PFSK-1 (cell line): ENCODE data around the gene NCOA1.

Source experiments
- FOXP2 ChIP-seq: optimal IDR thresholded peaks from 2 replicates; pipeline ENCODE3; 2011; ENCODE audit warnings: borderline replicate concordance, control low read depth, inconsistent platforms; ENCODE audit not compliant: insufficient read depth; ENCODE audit errors: extremely low read length, extremely low read depth
- POLR2AphosphoS5 ChIP-seq: IDR thresholded peaks from 2 replicates; pipeline ENCODE4 v1.6.1; 2012; ENCODE audit warnings: low read depth, mild to moderate bottlenecking, control low read depth, low read length, moderate library complexity
- REST ChIP-seq, 2 experiments: IDR thresholded peaks; 2 replicates each; pipeline versions ENCODE4 v1.6.1 to v1.8.0; 2011 to 2012; ENCODE audit warnings: low read depth in 2 of 2, low read length in 2 of 2, control low read depth in 1 of 2, inconsistent platforms in 1 of 2, mild to moderate bottlenecking in 1 of 2, moderate library complexity in 1 of 2; ENCODE audit not compliant: insufficient read depth in 1 of 2
- SIN3A ChIP-seq: IDR thresholded peaks from 2 replicates; pipeline ENCODE4 v1.6.1; 2012; ENCODE audit warnings: mild to moderate bottlenecking, low read length, moderate library complexity, borderline replicate concordance; ENCODE audit not compliant: insufficient read depth
- TAF1 ChIP-seq: IDR thresholded peaks from 2 replicates; pipeline ENCODE4 v1.6.1; 2012; ENCODE audit warnings: low read length, control low read depth, borderline replicate concordance; ENCODE audit not compliant: insufficient read depth

The NCOA1 gene

DNA sequence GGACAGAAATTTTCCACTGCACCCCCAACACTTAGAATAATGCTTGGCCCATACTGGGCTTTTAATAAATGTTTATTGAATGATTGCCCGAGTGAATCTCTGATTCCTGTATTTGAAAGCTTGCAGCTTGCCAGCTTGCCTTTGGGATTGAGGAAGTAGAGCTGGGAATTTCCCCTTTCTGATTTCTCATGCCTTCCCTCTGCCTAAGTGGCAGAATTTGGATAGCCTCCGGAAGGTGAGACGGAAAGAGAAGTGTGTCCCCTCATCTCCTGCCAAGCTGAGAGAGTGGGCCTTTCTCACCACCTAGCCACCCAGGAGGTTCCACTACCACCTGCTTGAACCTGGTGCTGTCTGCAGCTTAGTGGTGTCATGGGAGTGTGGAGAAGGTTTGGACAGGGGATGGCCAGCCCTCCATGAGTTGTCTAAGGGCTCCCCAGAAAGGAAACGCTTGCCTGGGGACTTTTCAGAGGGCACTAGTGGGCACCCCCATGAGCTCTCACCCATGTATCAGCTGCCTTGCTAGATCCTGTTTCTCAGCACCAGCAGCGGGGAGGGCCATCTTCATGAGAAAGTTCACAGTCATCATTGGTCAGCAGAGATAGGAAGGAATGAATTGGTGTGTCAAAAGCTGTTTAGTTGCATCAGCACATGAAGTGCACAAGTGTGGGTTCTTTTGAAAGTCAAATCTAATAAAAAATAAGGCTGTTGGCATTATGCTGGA, 8.6 kb upstream of the NCOA1 start:
- no peak for TF ChIP-seq TAF1
- TF ChIP-seq FOXP2 = no peak
- TF ChIP-seq SIN3A = no peak
- no peak for TF ChIP-seq REST (IDR thresholded peaks at IDR 0.05; ENCODE audit: insufficient read depth in 1 of 2, low read depth in 2 of 2, low read length in 2 of 2)
- no peak for TF ChIP-seq POLR2AphosphoS5

GRCh38 chr2:24482972-24483300, 8.1 kb upstream of the NCOA1 start:
- TF ChIP-seq SIN3A = no peak
- no peak for TF ChIP-seq TAF1
- no peak for TF ChIP-seq REST (IDR thresholded peaks at IDR 0.05; ENCODE audit: insufficient read depth in 1 of 2, low read depth in 2 of 2, low read length in 2 of 2)
- TF ChIP-seq FOXP2 = no peak
- no peak for TF ChIP-seq POLR2AphosphoS5

GRCh38 chr2:24485197-24485596, 5.9 kb upstream of the NCOA1 start:
- no peak for TF ChIP-seq FOXP2
- no peak for TF ChIP-seq SIN3A
- no peak for TF ChIP-seq REST (IDR thresholded peaks at IDR 0.05; ENCODE audit: insufficient read depth in 1 of 2, low read depth in 2 of 2, low read length in 2 of 2)
- no peak for TF ChIP-seq TAF1
- TF ChIP-seq POLR2AphosphoS5 = no peak

DNA sequence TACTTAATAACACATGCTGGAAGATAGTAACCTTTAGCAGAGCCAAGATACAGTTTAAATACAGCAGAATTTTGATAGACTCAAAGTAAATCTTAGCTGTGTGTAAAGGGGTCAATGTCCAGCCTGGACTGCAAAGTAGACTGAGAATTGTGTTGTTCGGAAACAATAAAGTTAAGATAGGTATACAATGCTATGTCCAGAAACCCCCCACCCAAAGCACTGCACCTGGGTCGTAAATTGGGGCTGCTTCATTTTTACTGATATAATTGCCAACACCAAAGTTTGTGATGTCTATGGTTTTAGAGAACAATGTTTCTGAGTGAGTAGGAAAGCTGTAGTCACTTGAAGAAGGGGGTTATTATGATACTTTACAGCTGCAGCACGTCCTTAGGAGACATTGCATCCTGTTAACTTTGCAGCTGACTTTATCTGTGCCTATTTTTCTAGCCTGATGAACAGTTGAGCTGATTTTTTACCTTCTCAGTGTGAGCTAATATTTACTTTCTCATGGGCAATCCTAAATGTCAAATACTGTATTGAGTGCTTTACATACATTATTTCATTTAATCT, 4.3 kb upstream of the NCOA1 start:
- TF ChIP-seq REST (IDR thresholded peaks at IDR 0.05; ENCODE audit: insufficient read depth in 1 of 2, low read depth in 2 of 2, low read length in 2 of 2) = no peak
- TF ChIP-seq FOXP2 = no peak
- TF ChIP-seq SIN3A = no peak
- no peak for TF ChIP-seq TAF1
- no peak for TF ChIP-seq POLR2AphosphoS5
